HG02870 (cell line): ENCODE measurements around the gene WTIP.
"Not testable (repeated sequence)": the region's sequence is repeated elsewhere in the genome, so short reads cannot be mapped to it uniquely, and the experiment has no call there.

ENCODE experiments used
- ATAC-seq: cut with Tn5 transposase; IDR thresholded peaks from one replicate; pipeline ENCODE4 v1.9.1; 2021; ENCODE audit warnings: mild to moderate bottlenecking, moderate library complexity; ENCODE audit not compliant: unreplicated experiment

The WTIP gene

GRCh38 chr19:34480971-34481841 is at the start of gene WTIP:
WTIP (plus strand) TSS chr19:34481758; CDS start chr19:34481975, 217 bp downstream.
- ATAC-seq, result no peak

- no peak for ATAC-seq
Measured at GRCh38 chr19:34432797-34433196, 48.8 kb upstream of the WTIP start.

GRCh38 chr19:34436716-34437115 is 44.8 kb upstream of the WTIP start:
- ATAC-seq, result no peak

- ATAC-seq, result no peak
Measured at GRCh38 chr19:34448191-34448590, 33.4 kb upstream of the WTIP start.

GRCh38 chr19:34452723-34453122 is 28.8 kb upstream of the WTIP start:
- no peak for ATAC-seq

GRCh38 chr19:34454091-34454490 is 27.5 kb upstream of the WTIP start:
- no peak for ATAC-seq

- ATAC-seq, result no peak
Measured at GRCh38 chr19:34454685-34455084, 26.9 kb upstream of the WTIP start.

GRCh38 chr19:34455783-34456480 is 25.6 kb upstream of the WTIP start:
- ATAC-seq, result not testable (repeated sequence)

- ATAC-seq, result no peak
Measured at GRCh38 chr19:34457446-34457845, 24.1 kb upstream of the WTIP start.

- no peak for ATAC-seq
Measured at GRCh38 chr19:34458677-34459076, 22.9 kb upstream of the WTIP start.

GRCh38 chr19:34459614-34460013 is 21.9 kb upstream of the WTIP start:
- ATAC-seq, result no peak

GRCh38 chr19:34461375-34462100 is 20.0 kb upstream of the WTIP start:
- ATAC-seq, result no peak

GRCh38 chr19:34464785-34465184 is 16.8 kb upstream of the WTIP start:
- ATAC-seq, result not testable (repeated sequence)

GRCh38 chr19:34468409-34468808 is 13.1 kb upstream of the WTIP start:
- no peak for ATAC-seq

- not testable (repeated sequence) for ATAC-seq
Measured at GRCh38 chr19:34469026-34469425, 12.5 kb upstream of the WTIP start.

- ATAC-seq, result no peak
Measured at GRCh38 chr19:34471906-34472700, 9.5 kb upstream of the WTIP start.

- ATAC-seq, result no peak
Measured at GRCh38 chr19:34474233-34474989, 7.1 kb upstream of the WTIP start.

- ATAC-seq, result no peak
Measured at GRCh38 chr19:34475026-34475974, 6.3 kb upstream of the WTIP start.
